Measurements from ENCODE around the gene CLDN22. TPM values are rescaled to one million over a fixed set of nuclear protein-coding genes. Genes with fewer than 3 reads are reported as not detected.
"Not testable (repeated sequence)": the region's sequence is repeated elsewhere in the genome, so short reads cannot be mapped to it uniquely, and the experiment has no call there.

The CLDN22 gene
- polyA plus RNA-seq, 1 of the 3 experiments (the other 2 are of a cell fraction) = 0.05 TPM

GRCh38 chr4:183327827-183328226 is 7.8 kb upstream of the CLDN22 start (continued):
- TF ChIP-seq, protein P1, sequence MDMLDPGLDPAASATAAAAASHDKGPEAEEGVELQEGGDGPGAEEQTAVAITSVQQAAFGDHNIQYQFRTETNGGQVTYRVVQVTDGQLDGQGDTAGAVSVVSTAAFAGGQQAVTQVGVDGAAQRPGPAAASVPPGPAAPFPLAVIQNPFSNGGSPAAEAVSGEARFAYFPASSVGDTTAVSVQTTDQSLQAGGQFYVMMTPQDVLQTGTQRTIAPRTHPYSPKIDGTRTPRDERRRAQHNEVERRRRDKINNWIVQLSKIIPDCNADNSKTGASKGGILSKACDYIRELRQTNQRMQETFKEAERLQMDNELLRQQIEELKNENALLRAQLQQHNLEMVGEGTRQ (IDR thresholded peaks at IDR 0.05; ENCODE audit: borderline replicate concordance, low read depth, low read length) = no peak
- TF ChIP-seq SMC3 (IDR thresholded peaks at IDR 0.05; ENCODE audit: low read depth, low read length) = no peak
- TF ChIP-seq RAD21 (IDR thresholded peaks at IDR 0.05; ENCODE audit: low read length) = no peak
- no peak for TF ChIP-seq JUND (IDR thresholded peaks at IDR 0.05)

- H2AFZ ChIP-seq (ENCODE audit: low read depth) = no peak overlapping the region
- no peaks in the 10 kb centered on the region for H3K4me1 ChIP-seq (ENCODE audit: control insufficient read depth in 1 of 2, insufficient read depth in 2 of 2, low read depth in 1 of 2, low read length in 1 of 2)
- no peak overlapping the region for H3K9ac ChIP-seq
- ChIA-PET POLR2A (no interaction called here), CTCF (no interaction called here)
- H3K4me3 ChIP-seq (ENCODE audit: low read depth in 2 of 2, low read length in 1 of 2) = no peak overlapping the region
- no peaks in the 10 kb centered on the region for H3K9me2 ChIP-seq
- H3K9me3 ChIP-seq = no peaks in the 10 kb centered on the region
- no peaks in the 10 kb centered on the region for H3K27me3 ChIP-seq (ENCODE audit: insufficient read depth)
- H3K36me3 ChIP-seq (replicated peaks in 1 of 2; ENCODE audit: control insufficient read depth in 1 of 2, insufficient read depth in 2 of 2, low read length in 1 of 2) = no peaks in the 10 kb centered on the region
- no peaks in the 10 kb centered on the region for H3F3A ChIP-seq (replicated peaks; ENCODE audit: insufficient read depth)
- 9% methylated on average over 1 of the region's 2 CpGs for WGBS (ENCODE audit: low lambda C conversion rate)
- no peak for DNase-seq
- no peak overlapping the region for H3K4me2 ChIP-seq
- TF ChIP-seq EZH2phosphoT487 (IDR thresholded peaks at IDR 0.05; ENCODE audit: borderline replicate concordance, low read depth) (no peak), GATA2 (CRISPR knock-in tag; IDR thresholded peaks at IDR 0.05) (no peak), TCF12 (IDR thresholded peaks at IDR 0.05) (no peak), NFIC (IDR thresholded peaks at IDR 0.05; ENCODE audit: borderline replicate concordance) (no peak), ZBTB33 (IDR thresholded peaks at IDR 0.05; ENCODE audit: borderline replicate concordance, low read depth) (no peak), FOXJ3 (CRISPR knock-in tag; IDR thresholded peaks at IDR 0.05) (no peak), USF1 (IDR thresholded peaks at IDR 0.05; ENCODE audit: borderline replicate concordance, low read depth) (no peak), POLR2AphosphoS5 (IDR thresholded peaks at IDR 0.05; ENCODE audit: low read depth, low read length) (no peak), MXI1 (IDR thresholded peaks at IDR 0.05; ENCODE audit: low read depth, low read length) (no peak)
- H3K79me2 ChIP-seq (ENCODE audit: insufficient read depth) = no peaks in the 10 kb centered on the region
- no peak overlapping the region for H3K27ac ChIP-seq (ENCODE audit: low read depth in 2 of 2, low read length in 1 of 2)
- H4K20me1 ChIP-seq (ENCODE audit: insufficient read depth) = no peaks in the 10 kb centered on the region
Observed at GRCh38 chr4:183326853-183327252, 6.8 kb upstream of the CLDN22 start.

- CTCF ChIA-PET; H3K4me3 ChIP-seq (ENCODE audit: low read depth in 2 of 2, low read length in 1 of 2); H4K20me1 ChIP-seq (ENCODE audit: insufficient read depth); H3K36me3 ChIP-seq (replicated peaks in 1 of 2; ENCODE audit: control insufficient read depth in 1 of 2, insufficient read depth in 2 of 2, low read length in 1 of 2); POLR2A ChIA-PET; H2AFZ ChIP-seq (ENCODE audit: low read depth); H3K27ac ChIP-seq (ENCODE audit: low read depth in 2 of 2, low read length in 1 of 2); H3K9me2 ChIP-seq; H3K27me3 ChIP-seq (ENCODE audit: insufficient read depth); H3K9ac ChIP-seq; H3K4me1 ChIP-seq (ENCODE audit: control insufficient read depth in 1 of 2, insufficient read depth in 2 of 2, low read depth in 1 of 2, low read length in 1 of 2); H3K4me2 ChIP-seq; H3K79me2 ChIP-seq (ENCODE audit: insufficient read depth); DNase-seq; H3K9me3 ChIP-seq; H3F3A ChIP-seq (replicated peaks; ENCODE audit: insufficient read depth): not testable (repeated sequence)
- 60% methylated on average over 6 of the region's 6 CpGs for WGBS (ENCODE audit: low lambda C conversion rate)
Observed at GRCh38 chr4:183326387-183326786, 6.3 kb upstream of the CLDN22 start.
